GM21447 (cell line): ENCODE results near the gene TSC22D3.
A peak's percentile ranks its signal among the peaks of the same experiment; 100 is the strongest.

ENCODE experiments used
- ATAC-seq: cut with Tn5 transposase; IDR thresholded peaks from one replicate; pipeline ENCODE4 v1.9.1; 2021; ENCODE audit not compliant: unreplicated experiment

Gene TSC22D3

GRCh38 chrX:107730991-107731766 lies 44.4 kb downstream of the TSC22D3 start:
- no peak for ATAC-seq

GRCh38 chrX:107730298-107730655 lies 45.3 kb downstream of the TSC22D3 start:
- no peak for ATAC-seq

- peak; percentile 89 for ATAC-seq
These were observed 45.9 kb downstream of the TSC22D3 start for GRCh38 chrX:107729558-107730297.

GRCh38 chrX:107728371-107729099 lies 47.1 kb downstream of the TSC22D3 start:
- no peak for ATAC-seq

- ATAC-seq = no peak
These were observed 48.6 kb downstream of the TSC22D3 start for GRCh38 chrX:107726816-107727534.

GRCh38 chrX:107725761-107726555 lies 49.6 kb downstream of the TSC22D3 start:
- ATAC-seq = no peak

GRCh38 chrX:107724653-107725052 lies 50.9 kb downstream of the TSC22D3 start:
- ATAC-seq = no peak

- no peak for ATAC-seq
These were observed 52.1 kb downstream of the TSC22D3 start for GRCh38 chrX:107723511-107723910.

- ATAC-seq = no peak
These were observed 53.5 kb downstream of the TSC22D3 start for GRCh38 chrX:107721966-107722707.

GRCh38 chrX:107721318-107721717 lies 54.3 kb downstream of the TSC22D3 start:
- peak; percentile 49 for ATAC-seq

GRCh38 chrX:107718156-107718621 lies 57.4 kb downstream of the TSC22D3 start:
- no peak for ATAC-seq

GRCh38 chrX:107716816-107717700 lies 58.5 kb downstream of the TSC22D3 start:
- peak; percentile 76 for ATAC-seq

- ATAC-seq = no peak
These were observed 59.4 kb downstream of the TSC22D3 start for GRCh38 chrX:107716118-107716684.

GRCh38 chrX:107715331-107716117 lies 60.1 kb downstream of the TSC22D3 start:
- no peak for ATAC-seq

GRCh38 chrX:107714206-107714891 lies 61.2 kb downstream of the TSC22D3 start:
- ATAC-seq = no peak

- ATAC-seq = no peak
These were observed 61.9 kb downstream of the TSC22D3 start for GRCh38 chrX:107713543-107714205.
